HCT116 (cell line): ENCODE results near the gene EPHA10. TPM values are rescaled to one million over a fixed set of nuclear protein-coding genes. Genes with fewer than 3 reads are reported as not detected.

Source experiments
- ATAC-seq: fragments of 200-7000 bp; cut with Tn5 transposase; 2 replicates; pipeline ENCODE4 v1.9.1; 2020; ENCODE audit warnings: mild to moderate bottlenecking, moderate library complexity
- BruUV-seq: library from RNA; stranded (reverse); fragments of 400-500 nt; replicated peaks from 2 replicates; lab custom pipeline; 2021; lab: Mats Ljungman, UMichigan
- CTCF ChIA-PET: fragments of 300-600 bp; sonication (Branson Sonifier 250); formaldehyde crosslinking; loops from one replicate; lab custom pipeline; 2021; ENCODE audit warnings: antibody characterized with exemption; lab: Charles Lee
- POLR2A ChIA-PET: fragments of 300-600, 350-600 bp; sonication (Branson Sonifier 250); formaldehyde crosslinking; loops from one replicate; lab custom pipeline; 2021; ENCODE audit warnings: antibody characterized with exemption; lab: Charles Lee
- RAD21 ChIA-PET, 2 experiments: fragments of 300-600 bp; sonication (Branson Sonifier 250); formaldehyde crosslinking; loops; one replicate each; lab custom pipeline; 2023; ENCODE audit warnings: low total read pairs in 2 of 2; ENCODE audit not compliant: uncharacterized antibody in 2 of 2, unreplicated experiment in 2 of 2, low non-redundant PET in 1 of 2; lab: Charles Lee
- DNase-seq: peaks from one replicate; pipeline ENCODE4 v3.0.0-alpha.2; 2010; ENCODE audit warnings: low read depth, low spot score
- H2AFZ ChIP-seq: fragments of 200-600 bp; shearing (Covaris generic), sonication (generic); 2 replicates; pipeline ENCODE4 v1.6.1; 2017; ENCODE audit warnings: low read depth, mixed run types, mixed read lengths, antibody characterized with exemption, low read length; ENCODE audit not compliant: poor library complexity, severe bottlenecking
- H3K27ac ChIP-seq: 2 replicates; pipeline ENCODE4 v1.5.1; 2012; ENCODE audit warnings: low read depth, low read length
- H3K27me3 ChIP-seq: fragments of 200-600 bp; sonication (generic); 2 replicates; pipeline ENCODE4 v1.6.1; 2016; ENCODE audit warnings: mixed run types, low read length, mixed read lengths; ENCODE audit not compliant: insufficient read depth
- H3K36me3 ChIP-seq, 2 experiments: fragments of 200-500 bp in 1 of 2; fragments of 200-600 bp in 1 of 2; sonication (Bioruptor generic) in 1 of 2; sonication (generic) in 1 of 2; 2 replicates each; pipeline versions ENCODE4 v1.5.1 to v1.6.1; 2014 to 2016; ENCODE audit warnings: low read length in 2 of 2, inconsistent platforms in 1 of 2, mixed read lengths in 1 of 2, mixed run types in 1 of 2; ENCODE audit not compliant: insufficient read depth in 2 of 2, control insufficient read depth in 1 of 2
- H3K4me1 ChIP-seq, 2 experiments: fragments of 200-600 bp in 1 of 2; sonication (generic) in 1 of 2; 2 replicates each; pipeline versions ENCODE4 v1.5.1 to v1.6.1; 2012 to 2017; ENCODE audit warnings: low read length in 2 of 2, inconsistent platforms in 1 of 2, mild to moderate bottlenecking in 1 of 2, mixed read lengths in 1 of 2, mixed run types in 1 of 2, moderate library complexity in 1 of 2; ENCODE audit not compliant: insufficient read depth in 2 of 2, control insufficient read depth in 1 of 2
- H3K4me2 ChIP-seq: fragments of 200-600 bp; sonication (generic); 2 replicates; pipeline ENCODE4 v1.6.1; 2017; ENCODE audit warnings: mixed run types, low read length, mixed read lengths
- H3K4me3 ChIP-seq, 2 experiments: fragments of 200-600 bp in 1 of 2; sonication (generic) in 1 of 2; replicated peaks in 1 of 2; 2 replicates each; pipeline ENCODE4 v1.5.1; 2011 to 2016; ENCODE audit warnings: low read length in 2 of 2, control low read depth in 1 of 2, low read depth in 1 of 2, mild to moderate bottlenecking in 1 of 2, mixed read lengths in 1 of 2, mixed run types in 1 of 2
- H3K79me2 ChIP-seq: fragments of 200-600 bp; sonication (generic); 2 replicates; pipeline ENCODE4 v1.6.1; 2017; ENCODE audit warnings: mild to moderate bottlenecking, mixed run types, low read length, moderate library complexity, mixed read lengths; ENCODE audit not compliant: insufficient read depth
- H3K9ac ChIP-seq: fragments of 200-600 bp; sonication (generic); 2 replicates; pipeline ENCODE4 v1.6.1; 2016; ENCODE audit warnings: low read length, mixed read lengths
- H3K9me2 ChIP-seq: fragments of 200-600 bp; sonication (generic), shearing (Covaris generic); 2 replicates; pipeline ENCODE4 v1.6.1; 2017; ENCODE audit warnings: mixed run types, mild to moderate bottlenecking, moderate library complexity; ENCODE audit not compliant: insufficient read depth
- H3K9me3 ChIP-seq, 2 experiments: fragments of 200-500 bp in 1 of 2; fragments of 200-600 bp in 1 of 2; sonication (Bioruptor generic) in 1 of 2; sonication (generic) in 1 of 2; 2 replicates each; pipeline ENCODE4 v1.6.1; 2014 to 2017; ENCODE audit warnings: low read length in 2 of 2, mixed read lengths in 2 of 2, inconsistent platforms in 1 of 2, low read depth in 1 of 2, mild to moderate bottlenecking in 1 of 2, mixed run types in 1 of 2, moderate library complexity in 1 of 2; ENCODE audit not compliant: control insufficient read depth in 1 of 2, insufficient read depth in 1 of 2
- H4K20me1 ChIP-seq: fragments of 200-600 bp; sonication (generic), shearing (Covaris generic); 2 replicates; pipeline ENCODE4 v1.6.1; 2017; ENCODE audit warnings: mixed run types, mild to moderate bottlenecking, moderate library complexity; ENCODE audit not compliant: insufficient read depth
- ATF3 ChIP-seq: IDR thresholded peaks from 2 replicates; pipeline ENCODE4 v1.6.1; 2012
- CEBPB ChIP-seq: IDR thresholded peaks from 2 replicates; pipeline ENCODE4 v1.6.1; 2012; ENCODE audit warnings: low read depth
- CTCF ChIP-seq, 3 experiments: fragments of 200-600 bp in 1 of 3; sonication (generic) in 1 of 3; IDR thresholded peaks in 2 of 3; conservative IDR thresholded peaks in 1 of 3; 2 replicates each; pipeline ENCODE4 v1.5.1; 2012 to 2017; ENCODE audit warnings: low read depth in 2 of 3, low read length in 2 of 3, antibody characterized with exemption in 1 of 3, borderline replicate concordance in 1 of 3, control low read depth in 1 of 3, mild to moderate bottlenecking in 1 of 3, mixed read lengths in 1 of 3, mixed run types in 1 of 3, moderate library complexity in 1 of 3; ENCODE audit not compliant: insufficient read depth in 1 of 3
- EGR1 ChIP-seq: IDR thresholded peaks from 2 replicates; pipeline ENCODE4 v1.6.1; 2012; ENCODE audit warnings: low read depth
- ELF1 ChIP-seq: IDR thresholded peaks from 2 replicates; pipeline ENCODE4 v1.6.1; 2012; ENCODE audit warnings: low read depth, borderline replicate concordance
- EZH2 ChIP-seq: fragments of 200-600 bp; sonication (generic); IDR thresholded peaks from 2 replicates; pipeline ENCODE4 v1.6.1; 2017; ENCODE audit warnings: antibody characterized with exemption, mixed run types
- EZH2phosphoT487 ChIP-seq: fragments of 200-600 bp; IDR thresholded peaks from 2 replicates; pipeline ENCODE4 v1.6.1; 2018; ENCODE audit warnings: antibody characterized with exemption, borderline replicate concordance
- FOSL1 ChIP-seq: IDR thresholded peaks from 2 replicates; pipeline ENCODE4 v1.6.1; 2012; ENCODE audit warnings: low read depth
- JUND ChIP-seq: IDR thresholded peaks from 2 replicates; pipeline ENCODE4 v1.6.1; 2012
- MAX ChIP-seq: IDR thresholded peaks from 2 replicates; pipeline ENCODE4 v1.6.1; 2012
- POLR2A ChIP-seq: IDR thresholded peaks from 2 replicates; pipeline ENCODE4 v1.7.0; 2011; ENCODE audit warnings: borderline replicate concordance; ENCODE audit not compliant: insufficient read depth, insufficient read length; ENCODE audit errors: extremely low read depth
- POLR2AphosphoS5 ChIP-seq: IDR thresholded peaks from 2 replicates; pipeline ENCODE4 v1.6.1; 2011; ENCODE audit warnings: mild to moderate bottlenecking, low read depth, low read length, moderate library complexity
- RAD21 ChIP-seq: IDR thresholded peaks from 2 replicates; pipeline ENCODE4 v1.6.1; 2012; ENCODE audit warnings: low read depth, mild to moderate bottlenecking
- REST ChIP-seq: IDR thresholded peaks from 2 replicates; pipeline ENCODE4 v1.6.1; 2012; ENCODE audit warnings: low read depth
- SP1 ChIP-seq: IDR thresholded peaks from 2 replicates; pipeline ENCODE4 v1.6.1; 2012; ENCODE audit warnings: low read depth
- SRF ChIP-seq: IDR thresholded peaks from 2 replicates; pipeline ENCODE4 v1.6.1; 2012; ENCODE audit warnings: low read depth
- TCF7L2 ChIP-seq: IDR thresholded peaks from 2 replicates; pipeline ENCODE4 v1.7.0; 2011; ENCODE audit warnings: borderline replicate concordance, inconsistent platforms; ENCODE audit not compliant: insufficient read depth, insufficient read length; ENCODE audit errors: extremely low read depth
- YY1 ChIP-seq: IDR thresholded peaks from 2 replicates; pipeline ENCODE4 v1.6.1; 2011; ENCODE audit warnings: low read length, low read depth, moderate library complexity, mild to moderate bottlenecking; ENCODE audit not compliant: insufficient replicate concordance; ENCODE audit errors: extremely low read depth
- ZBTB33 ChIP-seq: IDR thresholded peaks from 2 replicates; pipeline ENCODE4 v1.6.1; 2011; ENCODE audit warnings: mild to moderate bottlenecking, low read length, moderate library complexity; ENCODE audit not compliant: insufficient replicate concordance; ENCODE audit errors: extremely low read depth
- ZFX ChIP-seq: fragments of 450-650 bp; IDR thresholded peaks from 2 replicates; pipeline ENCODE4 v1.6.1; 2017
- intact Hi-C: fragments of 100-400 bp; cut with micrococcal nuclease; formaldehyde crosslinking; loops from 2 replicates; pipeline ENCODE4 v1.10.0; 2022
- total RNA-seq: library from RNA; stranded (reverse); gene quantifications from one replicate; pipeline ENCODE4 v1.2.1, GENCODE V29; 2021; ENCODE audit not compliant: unreplicated experiment

The EPHA10 gene
- total RNA-seq, 1 experiment from 2014 or later: 6.5 TPM

GRCh38 chr1:37723072-37723389, 41.9 kb downstream of the EPHA10 start:
- RAD21 ChIA-PET: no interaction called here
- CTCF ChIA-PET: no interaction called here
- Histone ChIP-seq H3K9me3 (no peaks in the 10 kb centered on the region), H3K27me3 (no peaks in the 10 kb centered on the region), H3K9ac (no peak overlapping the region), H3K27ac (no peak overlapping the region), H3K36me3 (no peaks in the 10 kb centered on the region), H3K4me1 (no peaks in the 10 kb centered on the region), H3K9me2 (no peaks in the 10 kb centered on the region), H3K4me3 (no peak overlapping the region), H3K4me2 (no peak overlapping the region), H3K79me2 (no peaks in the 10 kb centered on the region), H2AFZ (no peak overlapping the region), H4K20me1 (no peaks in the 10 kb centered on the region)
- TF ChIP-seq SRF (no peak), YY1 (no peak), POLR2A (no peak), ATF3 (no peak), EGR1 (no peak), EZH2 (no peak), EZH2phosphoT487 (no peak), TCF7L2 (no peak), JUND (no peak), CTCF (IDR thresholded peaks at IDR 0.05 in 2 of 3, conservative IDR thresholded peaks at IDR 0.05 in 1 of 3; ENCODE audit: borderline replicate concordance in 1 of 3, insufficient read depth in 1 of 3, low read depth in 2 of 3, low read length in 2 of 3) (no peak), POLR2AphosphoS5 (no peak), FOSL1 (no peak), CEBPB (no peak), SP1 (no peak), ELF1 (no peak), REST (no peak), MAX (no peak), RAD21 (no peak), ZBTB33 (no peak), ZFX (no peak)
- BruUV-seq: no TSS peak
- ATAC-seq (no peak), DNase-seq (no peak)
- intact Hi-C loops: no loop called here
- POLR2A ChIA-PET: no interaction called here
